SJSA1 (cell line): ENCODE measurements around the gene ST6GALNAC1. TPM values are rescaled to one million over a fixed set of nuclear protein-coding genes. Genes with fewer than 3 reads are reported as not detected.

Experiments
- DNase-seq, 2 experiments: peaks; one replicate each; pipeline ENCODE4 v3.0.0-alpha.2; 2015 to 2020; ENCODE audit warnings: low spot score in 2 of 2, low read depth in 1 of 2
- H3K27ac ChIP-seq: fragments of 250-450 bp; sonication (Bioruptor Pico); 2 replicates; pipeline ENCODE4 v1.5.1; 2020; ENCODE audit warnings: mild to moderate bottlenecking, moderate library complexity
- H3K27me3 ChIP-seq: fragments of 250-450 bp; sonication (Bioruptor Pico); replicated peaks from 2 replicates; pipeline ENCODE4 v1.5.1; 2020; ENCODE audit warnings: mild to moderate bottlenecking, moderate library complexity
- H3K36me3 ChIP-seq: fragments of 250-450 bp; sonication (Bioruptor Pico); 2 replicates; pipeline ENCODE4 v1.5.1; 2020; ENCODE audit warnings: mild to moderate bottlenecking
- H3K4me1 ChIP-seq: fragments of 250-450 bp; sonication (Bioruptor Pico); replicated peaks from 2 replicates; pipeline ENCODE4 v1.6.1; 2021; ENCODE audit warnings: mild to moderate bottlenecking
- H3K4me3 ChIP-seq: fragments of 250-450 bp; sonication (Bioruptor Pico); 2 replicates; pipeline ENCODE4 v1.5.1; 2020; ENCODE audit warnings: mild to moderate bottlenecking
- H3K9me3 ChIP-seq: fragments of 250-450 bp; sonication (Bioruptor Pico); replicated peaks from 2 replicates; pipeline ENCODE4 v1.5.1; 2020; ENCODE audit warnings: mild to moderate bottlenecking
- total RNA-seq: library from RNA; depleted of rRNA; stranded (reverse); fragments of >200 nt; shearing (Covaris generic); gene quantifications from 2 replicates; pipeline ENCODE4 v1.2.3, GENCODE V29; 2014; rRNA removed

Gene ST6GALNAC1, protein sequence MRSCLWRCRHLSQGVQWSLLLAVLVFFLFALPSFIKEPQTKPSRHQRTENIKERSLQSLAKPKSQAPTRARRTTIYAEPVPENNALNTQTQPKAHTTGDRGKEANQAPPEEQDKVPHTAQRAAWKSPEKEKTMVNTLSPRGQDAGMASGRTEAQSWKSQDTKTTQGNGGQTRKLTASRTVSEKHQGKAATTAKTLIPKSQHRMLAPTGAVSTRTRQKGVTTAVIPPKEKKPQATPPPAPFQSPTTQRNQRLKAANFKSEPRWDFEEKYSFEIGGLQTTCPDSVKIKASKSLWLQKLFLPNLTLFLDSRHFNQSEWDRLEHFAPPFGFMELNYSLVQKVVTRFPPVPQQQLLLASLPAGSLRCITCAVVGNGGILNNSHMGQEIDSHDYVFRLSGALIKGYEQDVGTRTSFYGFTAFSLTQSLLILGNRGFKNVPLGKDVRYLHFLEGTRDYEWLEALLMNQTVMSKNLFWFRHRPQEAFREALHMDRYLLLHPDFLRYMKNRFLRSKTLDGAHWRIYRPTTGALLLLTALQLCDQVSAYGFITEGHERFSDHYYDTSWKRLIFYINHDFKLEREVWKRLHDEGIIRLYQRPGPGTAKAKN
- total RNA-seq: not detected in 2 replicates

- Histone ChIP-seq H3K4me3 (no peak within 1 kb of the TSS), H3K9me3 (peaks cover 6% of the 10 kb centered on the region), H3K27ac (no peak within 1 kb of the TSS), H3K36me3 (no peaks in the 10 kb centered on the region), H3K27me3 (no peaks in the 10 kb centered on the region), H3K4me1 (peaks cover 4% of the 10 kb centered on the region; the same call in 1 of the 2 replicates)
- DNase-seq: no peak
Measured at GRCh38 chr17:76643553-76644148, at the start of gene ST6GALNAC1. TSS of gene ST6GALNAC1 (minus strand) at chr17:76643757. CDS start at chr17:76643638, 119 bp downstream.

GRCh38 chr17:76691379-76692191 is 48.0 kb upstream of the ST6GALNAC1 start:
- peaks cover 88% of the 10 kb centered on the region for H3K4me1 ChIP-seq
- H3K4me3 ChIP-seq: no peak overlapping the region
- no peaks in the 10 kb centered on the region for H3K27me3 ChIP-seq

DNA sequence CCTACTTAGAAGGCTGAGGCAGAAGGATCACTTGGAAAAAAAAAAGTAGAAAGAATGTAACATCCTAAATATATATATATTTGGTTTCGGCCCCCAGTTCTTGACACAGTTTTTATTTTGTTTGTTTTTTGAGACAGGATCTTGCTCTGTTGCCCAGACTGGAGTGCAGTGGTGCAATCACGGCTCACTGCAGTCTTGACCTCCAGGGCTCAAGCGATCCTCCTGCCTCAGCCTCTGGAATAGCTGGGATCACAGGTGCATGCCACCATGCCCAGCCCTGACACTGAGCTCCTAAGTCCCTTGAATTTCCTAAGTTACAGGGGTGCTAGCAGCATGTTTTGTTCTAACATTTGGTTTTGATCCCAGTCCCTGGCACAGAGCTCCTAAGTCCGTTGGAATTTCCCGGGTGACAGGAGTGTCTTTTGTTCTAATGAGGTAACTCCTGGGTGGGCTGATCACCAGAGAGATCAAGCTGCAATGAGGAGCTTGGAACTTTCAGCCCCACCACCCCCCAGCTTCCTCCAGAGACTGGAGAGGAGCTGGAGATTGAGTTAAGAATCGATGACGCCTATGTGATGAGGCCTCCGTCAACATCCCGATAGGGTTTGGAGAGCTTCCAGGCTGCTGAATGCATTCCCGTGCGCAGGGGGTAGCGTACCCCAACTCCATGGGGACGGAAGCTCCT is 47.2 kb upstream of the ST6GALNAC1 start:
- Histone ChIP-seq H3K4me3 (no peak overlapping the region), H3K27me3 (no peaks in the 10 kb centered on the region), H3K9me3 (no peaks in the 10 kb centered on the region), H3K36me3 (peaks cover 34% of the 10 kb centered on the region), H3K27ac (peak overlapping the region; percentile 94), H3K4me1 (peaks cover 83% of the 10 kb centered on the region)
- DNase-seq: peak; percentile 96 to 97

More at GRCh38 chr17:76691379-76692191, 48.0 kb upstream of the ST6GALNAC1 start:
- Histone ChIP-seq H3K36me3 (peaks cover 32% of the 10 kb centered on the region), H3K27ac (peak overlapping the region; percentile 94), H3K9me3 (no peaks in the 10 kb centered on the region)
- peak; percentile 77 to 86 for DNase-seq

DNA sequence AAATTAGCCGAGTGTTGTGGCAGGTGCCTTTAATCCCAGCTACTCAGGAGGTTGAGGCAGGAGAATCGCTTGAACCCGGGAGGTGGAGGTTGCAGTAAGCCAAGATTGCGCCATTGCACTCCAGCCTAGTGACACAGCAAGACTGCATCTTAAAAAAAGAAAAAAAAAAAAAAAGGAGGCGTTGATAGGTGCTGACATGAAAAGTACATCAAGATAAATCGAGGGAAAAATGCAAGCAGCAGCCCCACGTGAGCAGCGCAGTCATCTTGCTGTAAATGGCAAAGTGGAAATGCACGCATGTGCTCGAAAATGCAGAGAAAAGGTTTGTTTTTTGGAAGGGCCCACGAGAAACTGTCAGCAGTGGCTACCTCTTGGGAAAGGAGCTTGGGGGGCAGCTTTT is 46.3 kb upstream of the ST6GALNAC1 start:
- Histone ChIP-seq H3K4me1 (peaks cover 75% of the 10 kb centered on the region), H3K9me3 (no peaks in the 10 kb centered on the region), H3K36me3 (peaks cover 35% of the 10 kb centered on the region), H3K4me3 (no peak overlapping the region), H3K27me3 (no peaks in the 10 kb centered on the region), H3K27ac (peak overlapping the region; percentile 94)
- DNase-seq: peak in 1 of 2 experiments; percentile 26

DNA sequence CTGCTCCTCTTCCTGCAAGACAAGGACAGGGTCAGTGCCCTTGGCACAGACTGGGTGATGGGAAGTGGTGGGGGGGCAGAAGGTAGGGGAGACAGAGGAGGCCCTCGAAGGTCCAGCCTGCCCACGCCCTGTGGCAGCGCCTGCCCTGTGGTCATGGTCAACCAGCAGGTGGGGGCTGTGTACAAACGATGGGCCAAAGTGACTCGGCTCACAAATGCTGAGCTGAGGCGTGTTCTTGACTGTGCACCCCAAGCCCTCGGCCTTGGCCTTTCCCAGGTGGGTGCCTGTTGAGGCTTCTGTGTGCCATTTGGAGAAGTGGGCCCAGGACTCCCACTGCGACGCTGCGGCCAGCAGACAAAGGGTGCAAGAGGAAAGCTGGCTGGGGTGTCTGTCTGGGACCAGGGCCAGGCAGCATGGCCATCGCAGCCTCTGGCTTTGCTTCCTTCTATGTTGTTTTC is 44.6 kb upstream of the ST6GALNAC1 start:
- Histone ChIP-seq H3K4me1 (peaks cover 66% of the 10 kb centered on the region), H3K36me3 (peaks cover 49% of the 10 kb centered on the region), H3K27ac (peak overlapping the region; percentile 80), H3K27me3 (no peaks in the 10 kb centered on the region), H3K4me3 (no peak overlapping the region), H3K9me3 (no peaks in the 10 kb centered on the region)
- no peak for DNase-seq

DNA sequence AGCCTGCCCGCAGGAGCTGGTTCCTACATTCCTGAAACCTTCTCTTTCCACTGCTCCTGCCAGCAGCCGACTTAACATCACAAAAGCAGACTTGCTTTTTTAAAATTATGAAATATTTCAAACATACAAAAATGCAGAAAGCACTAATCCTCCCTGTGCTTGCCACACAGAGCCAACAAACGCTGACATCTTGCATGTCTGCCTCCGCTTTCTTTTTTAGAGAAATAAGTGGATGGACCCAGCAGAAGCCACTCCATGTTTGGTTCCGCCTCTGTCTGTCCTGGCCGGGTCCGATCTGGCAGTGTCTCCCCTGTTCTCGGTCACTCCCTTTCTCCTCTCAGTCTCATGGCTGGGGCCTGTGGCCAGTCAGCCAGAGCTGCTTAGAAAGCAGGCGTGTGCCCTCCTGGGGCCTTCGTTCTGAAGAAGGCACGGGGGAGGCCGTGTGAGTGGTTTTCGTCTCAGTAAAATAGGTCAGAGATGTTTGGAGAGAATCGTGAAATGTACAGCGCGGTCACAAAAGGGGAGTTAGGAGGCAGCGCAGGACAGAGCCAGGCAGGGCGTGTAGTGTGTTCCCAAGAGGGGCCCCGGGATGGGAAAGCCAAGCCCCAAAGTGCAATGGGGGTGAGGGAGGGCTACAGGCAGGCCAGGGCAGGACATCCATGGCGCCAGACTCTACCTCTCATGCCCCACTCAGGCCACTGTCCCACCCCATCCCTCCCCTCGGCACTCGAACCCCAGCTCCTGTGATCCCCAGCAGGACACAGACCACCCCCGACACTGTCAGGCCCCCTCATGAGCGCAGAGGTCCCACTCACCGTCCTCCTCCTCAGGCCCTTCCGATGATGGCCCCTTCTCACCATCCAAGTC is 44.0 kb upstream of the ST6GALNAC1 start:
- no peak for DNase-seq
- Histone ChIP-seq H3K4me3 (no peak overlapping the region), H3K27ac (peak overlapping the region; percentile 80), H3K27me3 (no peaks in the 10 kb centered on the region), H3K4me1 (peaks cover 66% of the 10 kb centered on the region), H3K9me3 (no peaks in the 10 kb centered on the region), H3K36me3 (peaks cover 56% of the 10 kb centered on the region)

DNA sequence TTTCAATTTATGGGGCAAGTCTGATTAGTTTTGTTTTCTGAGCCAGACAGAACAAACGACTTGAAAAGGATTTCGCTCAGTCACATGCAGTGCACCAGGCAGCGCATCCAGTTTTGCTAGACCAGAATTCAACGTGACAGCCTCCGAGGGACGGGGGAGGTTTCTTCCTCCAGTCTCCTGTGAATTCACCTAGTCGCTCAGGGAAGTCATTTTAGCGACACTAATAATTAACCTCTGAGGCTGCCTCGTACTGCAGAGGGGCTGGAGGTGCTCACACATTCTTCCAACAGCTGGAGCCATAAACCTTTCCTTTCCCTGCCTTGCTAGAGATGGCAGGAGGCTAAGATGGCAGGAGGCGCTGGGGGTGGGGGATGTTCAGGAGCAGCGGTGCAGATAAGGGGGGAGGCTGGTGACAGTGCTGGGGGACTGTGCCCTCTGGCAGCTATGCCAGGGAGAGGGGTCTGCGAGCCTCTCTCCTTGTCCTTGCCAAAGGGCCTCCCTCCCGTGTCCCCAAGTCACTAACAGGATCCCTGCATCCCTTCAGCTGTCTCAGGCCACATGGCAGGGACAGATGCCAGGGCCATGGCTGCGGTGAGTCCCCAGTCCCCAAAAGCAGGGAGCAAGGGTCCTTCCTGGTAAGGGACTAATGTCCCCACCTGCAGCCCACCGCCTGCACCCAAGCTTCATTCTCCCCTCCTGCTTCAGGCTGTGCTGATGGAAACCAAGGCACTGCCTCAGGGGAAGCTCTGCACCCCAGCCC is 43.2 kb upstream of the ST6GALNAC1 start:
- Histone ChIP-seq H3K4me3 (no peak overlapping the region), H3K9me3 (no peaks in the 10 kb centered on the region), H3K36me3 (peaks cover 64% of the 10 kb centered on the region), H3K27ac (no peak overlapping the region), H3K27me3 (no peaks in the 10 kb centered on the region), H3K4me1 (peaks cover 66% of the 10 kb centered on the region)
- DNase-seq: no peak

DNA sequence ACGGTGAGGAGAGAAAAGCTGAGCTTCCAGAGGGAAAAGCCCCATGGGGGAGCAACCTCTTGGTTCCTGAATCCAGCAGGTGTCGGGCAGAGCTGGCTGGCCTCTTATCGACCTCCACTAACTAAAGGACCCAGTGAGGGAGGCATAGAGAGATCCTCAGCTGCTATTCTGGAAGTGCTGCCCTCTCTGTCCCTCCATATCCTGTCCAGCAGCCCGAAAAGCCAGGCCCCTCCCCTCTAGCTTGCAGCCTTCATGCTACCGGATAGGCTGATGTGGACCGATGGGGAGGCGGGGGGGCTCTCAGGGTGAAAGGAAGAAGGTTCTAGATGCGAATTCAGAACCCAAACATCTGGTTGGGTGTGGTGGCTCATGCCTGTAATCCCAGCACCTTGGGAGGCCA is 42.3 kb upstream of the ST6GALNAC1 start:
- no peak overlapping the region for H3K27ac ChIP-seq
- no peak for DNase-seq
- no peaks in the 10 kb centered on the region for H3K9me3 ChIP-seq
- H3K4me3 ChIP-seq: no peak overlapping the region
- peaks cover 65% of the 10 kb centered on the region for H3K4me1 ChIP-seq
- no peaks in the 10 kb centered on the region for H3K27me3 ChIP-seq
- peaks cover 73% of the 10 kb centered on the region for H3K36me3 ChIP-seq

- Histone ChIP-seq H3K9me3 (no peaks in the 10 kb centered on the region), H3K27me3 (no peaks in the 10 kb centered on the region), H3K4me3 (no peak overlapping the region), H3K4me1 (peaks cover 60% of the 10 kb centered on the region), H3K27ac (no peak overlapping the region), H3K36me3 (peaks cover 77% of the 10 kb centered on the region)
- no peak for DNase-seq
Measured at GRCh38 chr17:76685366-76685765, 41.8 kb upstream of the ST6GALNAC1 start.

- H3K36me3 ChIP-seq: peaks cover 77% of the 10 kb centered on the region
- no peaks in the 10 kb centered on the region for H3K27me3 ChIP-seq
- no peaks in the 10 kb centered on the region for H3K9me3 ChIP-seq
- no peak overlapping the region for H3K27ac ChIP-seq
- H3K4me1 ChIP-seq: peaks cover 54% of the 10 kb centered on the region
- DNase-seq: no peak
- H3K4me3 ChIP-seq: no peak overlapping the region
Measured at GRCh38 chr17:76684756-76685155, 41.2 kb upstream of the ST6GALNAC1 start.

- Histone ChIP-seq H3K27me3 (no peaks in the 10 kb centered on the region), H3K9me3 (no peaks in the 10 kb centered on the region), H3K4me1 (peaks cover 48% of the 10 kb centered on the region), H3K27ac (no peak overlapping the region), H3K4me3 (no peak overlapping the region), H3K36me3 (peaks cover 81% of the 10 kb centered on the region)
- no peak for DNase-seq
Measured at GRCh38 chr17:76683921-76684745, 40.6 kb upstream of the ST6GALNAC1 start.
